ENCODE data around the gene LOXL1. TPM values are rescaled to one million over a fixed set of nuclear protein-coding genes. Genes with fewer than 3 reads are reported as not detected.

The LOXL1 gene
- total and polyA plus RNA-seq, 4 donors: 0.67 to 2.0 (median 1.4) TPM; not detected in 1

GRCh38 chr15:73987681-73988444 lies 61.6 kb downstream of the LOXL1 start:
- no peak overlapping the region for H3K27ac ChIP-seq (ENCODE audit: low read depth in 1 of 2, low read length in 2 of 2)
- H3K36me3 ChIP-seq (ENCODE audit: control insufficient read depth in 4 of 4, insufficient read depth in 3 of 4, low read depth in 1 of 4, low read length in 3 of 4): peaks cover 0 to 20% (median 0%) of the 10 kb centered on the region in 4 donors
- no peak overlapping the region for H3K4me3 ChIP-seq (ENCODE audit: low read depth in 1 of 3, low read length in 3 of 3)
- WGBS: 73% methylated on average over 9 of the region's 9 CpGs
- TF ChIP-seq NR2F2 (IDR thresholded peaks at IDR 0.05): no peak
- TF ChIP-seq RXRA (IDR thresholded peaks at IDR 0.05): no peak
- no peak for TF ChIP-seq FOXA2 (IDR thresholded peaks at IDR 0.05)
- TF ChIP-seq FOXA1 (IDR thresholded peaks at IDR 0.05): no peak
- no peak for TF ChIP-seq MAX (IDR thresholded peaks at IDR 0.05)
- TF ChIP-seq RAD21 (IDR thresholded peaks at IDR 0.05): no peak
- no peak for TF ChIP-seq SP1 (IDR thresholded peaks at IDR 0.05)
- TF ChIP-seq CTCF (IDR thresholded peaks at IDR 0.05; ENCODE audit: low read depth, low read length, missing input control): no peak
- TF ChIP-seq ZBTB33 (IDR thresholded peaks at IDR 0.05): no peak
- TF ChIP-seq JUND (IDR thresholded peaks at IDR 0.05): no peak
- TF ChIP-seq REST (IDR thresholded peaks at IDR 0.05): no peak
- TF ChIP-seq HNF4G (IDR thresholded peaks at IDR 0.05): no peak
- no peak for TF ChIP-seq GABPA (IDR thresholded peaks at IDR 0.05 in 1 of 2, conservative IDR thresholded peaks at IDR 0.05 in 1 of 2)
- no peak for TF ChIP-seq YY1 (IDR thresholded peaks at IDR 0.05)
- no peak for TF ChIP-seq TAF1 (conservative IDR thresholded peaks at IDR 0.05)
- TF ChIP-seq, protein P1, sequence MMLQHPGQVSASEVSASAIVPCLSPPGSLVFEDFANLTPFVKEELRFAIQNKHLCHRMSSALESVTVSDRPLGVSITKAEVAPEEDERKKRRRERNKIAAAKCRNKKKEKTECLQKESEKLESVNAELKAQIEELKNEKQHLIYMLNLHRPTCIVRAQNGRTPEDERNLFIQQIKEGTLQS (IDR thresholded peaks at IDR 0.05): no peak
- TF ChIP-seq HNF4A (conservative IDR thresholded peaks at IDR 0.05): no peak
- H3K27me3 ChIP-seq (ENCODE audit: control insufficient read depth in 4 of 4, insufficient read depth in 4 of 4, low read length in 3 of 4): no peaks in the 10 kb centered on the region
- no peak for DNase-seq (ENCODE audit: low spot score)
- H3K9me3 ChIP-seq (ENCODE audit: control insufficient read depth in 4 of 4, low read length in 3 of 4): no peaks in the 10 kb centered on the region
- H3K4me1 ChIP-seq (ENCODE audit: control insufficient read depth in 4 of 4, insufficient read depth in 4 of 4, low read length in 3 of 4): peaks cover 6 to 16% (median 12%) of the 10 kb centered on the region in 4 donors
- no peak overlapping the region for H3K9ac ChIP-seq (ENCODE audit: low read depth in 1 of 2, low read length in 2 of 2)

Data from liver (tissue), 9 donors.